SK-N-SH (cell line): Measurements from ENCODE around the gene CDKL4. TPM values are rescaled to one million over a fixed set of nuclear protein-coding genes. Genes with fewer than 3 reads are reported as not detected.

Experiments used
- CTCF ChIA-PET: fragments of 300-600, 350-600 bp; formaldehyde crosslinking; extraction: SDS; loops from one replicate; lab custom pipeline; 2021; lab: Yijun Ruan, JAX
- POLR2A ChIA-PET: fragments of 350-600 bp; sonication (Branson Sonifier 250); formaldehyde crosslinking; extraction: SDS; loops from one replicate; lab custom pipeline; 2020; ENCODE audit warnings: antibody characterized with exemption, inconsistent platforms; lab: Yijun Ruan, JAX
- DNase-seq: peaks from one replicate; pipeline ENCODE4 v3.0.0; 2012
- H2AFZ ChIP-seq: fragments of 200-600 bp; sonication (generic); 2 replicates; pipeline ENCODE4 v1.8.1; 2016; ENCODE audit warnings: antibody characterized with exemption, mild to moderate bottlenecking, low read depth
- H3F3A ChIP-seq: fragments of 200-600 bp; sonication (generic); replicated peaks from 2 replicates; pipeline ENCODE3; 2016; ENCODE audit warnings: antibody characterized with exemption, mild to moderate bottlenecking; ENCODE audit not compliant: insufficient read depth
- H3K27ac ChIP-seq, 2 experiments: fragments of 200-500 bp in 1 of 2; fragments of 200-600 bp in 1 of 2; sonication (Bioruptor generic) in 1 of 2; sonication (generic), shearing (Covaris generic) in 1 of 2; 2 replicates each; pipeline versions ENCODE4 v1.5.1 to v1.6.1; 2014 to 2016; ENCODE audit warnings: low read depth in 2 of 2, inconsistent platforms in 1 of 2, low read length in 1 of 2, mild to moderate bottlenecking in 1 of 2, mixed read lengths in 1 of 2
- H3K27me3 ChIP-seq: fragments of 200-600 bp; sonication (generic), shearing (Covaris generic); 2 replicates; pipeline ENCODE4 v1.6.1; 2016; ENCODE audit warnings: mixed run types; ENCODE audit not compliant: insufficient read depth
- H3K36me3 ChIP-seq, 2 experiments: fragments of 200-500 bp in 1 of 2; fragments of 200-600 bp in 1 of 2; sonication (Bioruptor generic) in 1 of 2; sonication (generic) in 1 of 2; replicated peaks in 1 of 2; 2 replicates each; pipeline versions ENCODE3 to v1.5.1; 2014 to 2016; ENCODE audit warnings: low read length in 1 of 2, mild to moderate bottlenecking in 1 of 2; ENCODE audit not compliant: insufficient read depth in 2 of 2, control insufficient read depth in 1 of 2
- H3K4me1 ChIP-seq, 2 experiments: fragments of 200-500 bp in 1 of 2; fragments of 200-600 bp in 1 of 2; sonication (Bioruptor generic) in 1 of 2; sonication (generic), shearing (Covaris generic) in 1 of 2; 2 replicates each; pipeline versions ENCODE4 v1.5.1 to v1.6.1; 2014 to 2016; ENCODE audit warnings: low read depth in 1 of 2, low read length in 1 of 2, mixed run types in 1 of 2; ENCODE audit not compliant: insufficient read depth in 2 of 2, control insufficient read depth in 1 of 2
- H3K4me2 ChIP-seq: fragments of 200-600 bp; sonication (generic), shearing (Covaris generic); 2 replicates; pipeline ENCODE4 v1.6.1; 2017; ENCODE audit warnings: mixed run types
- H3K4me3 ChIP-seq, 2 experiments: fragments of 200-500 bp in 1 of 2; fragments of 200-600 bp in 1 of 2; sonication (Bioruptor generic) in 1 of 2; sonication (generic), shearing (Covaris generic) in 1 of 2; 2 replicates each; pipeline versions ENCODE4 v1.5.1 to v1.8.1; 2014 to 2016; ENCODE audit warnings: low read depth in 2 of 2, inconsistent platforms in 1 of 2, low read length in 1 of 2, mild to moderate bottlenecking in 1 of 2, mixed read lengths in 1 of 2, moderate library complexity in 1 of 2
- H3K79me2 ChIP-seq: fragments of 200-600 bp; sonication (generic); 2 replicates; pipeline ENCODE4 v1.8.1; 2017; ENCODE audit warnings: mild to moderate bottlenecking; ENCODE audit not compliant: insufficient read depth
- H3K9ac ChIP-seq: fragments of 200-600 bp; sonication (generic); 2 replicates; pipeline ENCODE4 v1.6.1; 2017; ENCODE audit warnings: mixed run types
- H3K9me2 ChIP-seq: fragments of 200-600 bp; sonication (generic); 2 replicates; pipeline ENCODE4 v1.6.1; 2017; ENCODE audit warnings: mixed run types
- H3K9me3 ChIP-seq: fragments of 200-600 bp; sonication (generic); 2 replicates; pipeline ENCODE4 v1.6.1; 2017; ENCODE audit warnings: mixed run types, mild to moderate bottlenecking, moderate library complexity
- H4K20me1 ChIP-seq: fragments of 200-600 bp; sonication (generic); 2 replicates; pipeline ENCODE4 v1.6.1; 2017; ENCODE audit warnings: mild to moderate bottlenecking, mixed run types; ENCODE audit not compliant: insufficient read depth
- ELF1 ChIP-seq: IDR thresholded peaks from 2 replicates; pipeline ENCODE4 v1.4.0; 2012
- EZH2phosphoT487 ChIP-seq: fragments of 200-600 bp; sonication (generic); IDR thresholded peaks from 2 replicates; pipeline ENCODE4 v1.6.1; 2017; ENCODE audit warnings: low read depth, mixed run types, mild to moderate bottlenecking, antibody characterized with exemption, moderate library complexity, borderline replicate concordance
- FOSL2 ChIP-seq: IDR thresholded peaks from 2 replicates; pipeline ENCODE4 v1.4.0; 2012; ENCODE audit warnings: low read depth, mild to moderate bottlenecking, moderate library complexity, borderline replicate concordance
- FOXM1 ChIP-seq: IDR thresholded peaks from 2 replicates; pipeline ENCODE4 v1.4.0; 2012; ENCODE audit warnings: low read depth, mild to moderate bottlenecking
- GATA2 ChIP-seq: sonication (generic); formaldehyde crosslinking; IDR thresholded peaks from 2 replicates; pipeline ENCODE4 v1.5.0; 2020; ENCODE audit warnings: mild to moderate bottlenecking, missing genetic modification reagents
- MXI1 ChIP-seq: IDR thresholded peaks from 2 replicates; pipeline ENCODE4 v1.6.1; 2012; ENCODE audit warnings: mild to moderate bottlenecking, low read depth, low read length, improper control_type of control experiment
- NFIC ChIP-seq: IDR thresholded peaks from 2 replicates; pipeline ENCODE4 v1.4.0; 2012; ENCODE audit warnings: borderline replicate concordance
- POLR2AphosphoS5 ChIP-seq: IDR thresholded peaks from 2 replicates; pipeline ENCODE4 v1.6.1; 2012; ENCODE audit warnings: low read depth, low read length
- RCOR1 ChIP-seq: fragments of 150-350 bp; IDR thresholded peaks from 2 replicates; pipeline ENCODE4 v1.6.1; 2017; ENCODE audit warnings: antibody characterized with exemption, low read length
- RFX5 ChIP-seq: IDR thresholded peaks from 2 replicates; pipeline ENCODE4 v1.6.1; 2012; ENCODE audit warnings: mild to moderate bottlenecking, improper control_type of control experiment, low read length
- RXRA ChIP-seq: IDR thresholded peaks from 2 replicates; pipeline ENCODE4 v1.4.0; 2012; ENCODE audit warnings: low read depth, mild to moderate bottlenecking, borderline replicate concordance
- SMC3 ChIP-seq: IDR thresholded peaks from 2 replicates; pipeline ENCODE4 v1.6.1; 2012; ENCODE audit warnings: low read depth, low read length, improper control_type of control experiment
- ZBTB33 ChIP-seq: IDR thresholded peaks from 2 replicates; pipeline ENCODE4 v1.4.0; 2012; ENCODE audit warnings: low read depth, borderline replicate concordance
- WGBS: methylation state at CpG from one replicate; pipeline ENCODE4 v1.1.6; 2017; ENCODE audit warnings: low lambda C conversion rate; 5-methylcytosine and 5-hydroxymethylcytosine counted together
- polyA plus RNA-seq, 3 experiments: library from polyadenylated mRNA; depleted of rRNA; stranded (reverse); fragments of >200 nt; gene quantifications; 2 replicates each; pipeline ENCODE4 v1.2.3, GENCODE V29; 2012
- TF ChIP-seq, protein P1 (sequence below): IDR thresholded peaks from 2 replicates; pipeline ENCODE4; 2012
- TF ChIP-seq, protein P2 (sequence below): fragments of 150-350 bp; IDR thresholded peaks from 2 replicates; pipeline ENCODE4 v1.6.1; 2016; ENCODE audit warnings: mild to moderate bottlenecking, low read depth, low read length
- TF ChIP-seq, protein P3 (sequence below): fragments of 150-350 bp; IDR thresholded peaks from 2 replicates; pipeline ENCODE4 v1.6.1; 2017; ENCODE audit warnings: antibody characterized with exemption, low read length, low read depth, borderline replicate concordance

CDKL4 gene
- polyA plus RNA-seq, 1 of the 3 experiments (the other 2 are of a cell fraction), result 0.81 TPM

DNA sequence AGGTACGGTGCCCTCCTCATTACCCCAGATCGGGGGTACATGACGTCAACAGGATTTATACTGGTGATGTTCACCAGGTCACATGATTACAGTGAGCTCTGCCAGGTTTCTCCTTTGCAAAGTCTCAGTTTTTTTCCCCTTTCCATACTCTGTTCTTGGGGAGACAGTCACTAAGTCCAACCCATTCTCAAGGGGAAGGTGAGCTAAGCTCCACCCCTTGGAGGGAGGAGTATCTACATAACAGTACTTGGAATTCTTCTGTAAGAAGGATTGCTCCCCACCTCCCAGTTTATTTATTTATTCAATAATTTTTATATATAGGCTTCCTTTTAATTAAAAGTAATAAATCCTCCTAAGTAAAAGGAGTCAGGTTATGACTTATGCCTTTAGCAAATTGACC is 88.8 kb downstream of the CDKL4 start:
- H2AFZ ChIP-seq, result no peak overlapping the region
- POLR2A ChIA-PET, result interaction anchor here (1.2 kb wide), 1 partner anchor 25 kb away, joined by 3 read pairs; no protein-coding TSS in a partner anchor
- CTCF ChIA-PET, result interaction anchor here (1.1 kb wide), 1 partner anchor 215 kb away, joined by 3 read pairs; no protein-coding TSS in a partner anchor

DNA sequence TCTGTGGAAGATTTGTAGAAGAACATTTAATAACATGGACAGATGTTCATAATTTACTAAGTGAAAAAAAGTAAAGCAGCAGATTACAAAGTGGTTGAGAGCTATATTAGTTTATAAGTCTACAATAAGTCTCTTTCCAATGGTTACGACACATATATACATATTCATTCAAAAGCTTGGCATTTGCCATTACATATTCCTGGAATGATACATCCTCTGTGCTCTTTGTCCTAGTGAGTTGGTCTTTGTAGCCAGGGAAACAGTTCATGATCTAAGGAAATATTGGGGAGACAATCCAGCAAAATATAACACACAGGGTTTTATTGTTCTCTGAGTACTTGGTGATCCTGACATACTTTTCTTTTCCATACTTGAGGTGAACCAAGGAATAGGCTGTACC is 90.5 kb downstream of the CDKL4 start:
- no peaks in the 10 kb centered on the region for H3K36me3 ChIP-seq
- 92% methylated on average over 1 of the region's 1 CpG for WGBS
- CTCF ChIA-PET, result no interaction called here
- H3K4me1 ChIP-seq, result no peaks in the 10 kb centered on the region; a peak in 1 of 4 replicates
- no peaks in the 10 kb centered on the region for H3K9me3 ChIP-seq
- POLR2A ChIA-PET, result no interaction called here
- no peaks in the 10 kb centered on the region for H3K9me2 ChIP-seq
- no peak overlapping the region for H3K4me3 ChIP-seq
- no peak overlapping the region for H3K27ac ChIP-seq
- no peaks in the 10 kb centered on the region for H3K79me2 ChIP-seq
- H4K20me1 ChIP-seq, result no peaks in the 10 kb centered on the region
- no peaks in the 10 kb centered on the region for H3K27me3 ChIP-seq
- TF ChIP-seq GATA2 (CRISPR knock-in tag) (no peak), MXI1 (no peak), RFX5 (no peak), ELF1 (no peak), FOSL2 (no peak), ZBTB33 (no peak), POLR2AphosphoS5 (no peak), SMC3 (no peak), EZH2phosphoT487 (no peak), NFIC (no peak), FOXM1 (no peak)
- TF ChIP-seq, protein P1, sequence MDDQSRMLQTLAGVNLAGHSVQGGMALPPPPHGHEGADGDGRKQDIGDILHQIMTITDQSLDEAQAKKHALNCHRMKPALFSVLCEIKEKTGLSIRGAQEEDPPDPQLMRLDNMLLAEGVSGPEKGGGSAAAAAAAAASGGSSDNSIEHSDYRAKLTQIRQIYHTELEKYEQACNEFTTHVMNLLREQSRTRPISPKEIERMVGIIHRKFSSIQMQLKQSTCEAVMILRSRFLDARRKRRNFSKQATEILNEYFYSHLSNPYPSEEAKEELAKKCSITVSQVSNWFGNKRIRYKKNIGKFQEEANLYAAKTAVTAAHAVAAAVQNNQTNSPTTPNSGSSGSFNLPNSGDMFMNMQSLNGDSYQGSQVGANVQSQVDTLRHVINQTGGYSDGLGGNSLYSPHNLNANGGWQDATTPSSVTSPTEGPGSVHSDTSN, result no peak
- TF ChIP-seq, protein P2, sequence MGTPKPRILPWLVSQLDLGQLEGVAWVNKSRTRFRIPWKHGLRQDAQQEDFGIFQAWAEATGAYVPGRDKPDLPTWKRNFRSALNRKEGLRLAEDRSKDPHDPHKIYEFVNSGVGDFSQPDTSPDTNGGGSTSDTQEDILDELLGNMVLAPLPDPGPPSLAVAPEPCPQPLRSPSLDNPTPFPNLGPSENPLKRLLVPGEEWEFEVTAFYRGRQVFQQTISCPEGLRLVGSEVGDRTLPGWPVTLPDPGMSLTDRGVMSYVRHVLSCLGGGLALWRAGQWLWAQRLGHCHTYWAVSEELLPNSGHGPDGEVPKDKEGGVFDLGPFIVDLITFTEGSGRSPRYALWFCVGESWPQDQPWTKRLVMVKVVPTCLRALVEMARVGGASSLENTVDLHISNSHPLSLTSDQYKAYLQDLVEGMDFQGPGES, result no peak
- TF ChIP-seq, protein P3, sequence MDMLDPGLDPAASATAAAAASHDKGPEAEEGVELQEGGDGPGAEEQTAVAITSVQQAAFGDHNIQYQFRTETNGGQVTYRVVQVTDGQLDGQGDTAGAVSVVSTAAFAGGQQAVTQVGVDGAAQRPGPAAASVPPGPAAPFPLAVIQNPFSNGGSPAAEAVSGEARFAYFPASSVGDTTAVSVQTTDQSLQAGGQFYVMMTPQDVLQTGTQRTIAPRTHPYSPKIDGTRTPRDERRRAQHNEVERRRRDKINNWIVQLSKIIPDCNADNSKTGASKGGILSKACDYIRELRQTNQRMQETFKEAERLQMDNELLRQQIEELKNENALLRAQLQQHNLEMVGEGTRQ, result no peak
- DNase-seq, result no peak
- no peak overlapping the region for H3K4me2 ChIP-seq
- H3F3A ChIP-seq, result no peaks in the 10 kb centered on the region
- no peak overlapping the region for H3K9ac ChIP-seq
- H2AFZ ChIP-seq, result no peak overlapping the region

More for the DNA sequence above, 88.8 kb downstream of the CDKL4 start:
- H4K20me1 ChIP-seq, result no peaks in the 10 kb centered on the region
- no peaks in the 10 kb centered on the region for H3K27me3 ChIP-seq
- no peaks in the 10 kb centered on the region for H3K9me2 ChIP-seq
- 95% methylated on average over 3 of the region's 3 CpGs for WGBS
- no peak overlapping the region for H3K4me3 ChIP-seq
- H3K36me3 ChIP-seq, result no peaks in the 10 kb centered on the region
- no peak overlapping the region for H3K4me2 ChIP-seq
- no peaks in the 10 kb centered on the region for H3K79me2 ChIP-seq
- no peaks in the 10 kb centered on the region for H3F3A ChIP-seq
- DNase-seq, result no peak
- no peak overlapping the region for H3K9ac ChIP-seq
- no peaks in the 10 kb centered on the region for H3K9me3 ChIP-seq
- no peaks in the 10 kb centered on the region; a peak in 1 of 4 replicates for H3K4me1 ChIP-seq
- TF ChIP-seq ZBTB33, result no peak
- no peak for TF ChIP-seq RCOR1
- TF ChIP-seq RXRA, result no peak
- H3K27ac ChIP-seq, result no peak overlapping the region
